ENCODE results near the gene ARHGAP25. TPM values are rescaled to one million over a fixed set of nuclear protein-coding genes. Genes with fewer than 3 reads are reported as not detected.

The ARHGAP25 gene
- total and polyA plus RNA-seq, 10 of the 15 experiments (the other 5 are each of a cell fraction or from before 2014, with no cell fraction given) = 0.15 to 1.0 (median 0.46) TPM

DNA sequence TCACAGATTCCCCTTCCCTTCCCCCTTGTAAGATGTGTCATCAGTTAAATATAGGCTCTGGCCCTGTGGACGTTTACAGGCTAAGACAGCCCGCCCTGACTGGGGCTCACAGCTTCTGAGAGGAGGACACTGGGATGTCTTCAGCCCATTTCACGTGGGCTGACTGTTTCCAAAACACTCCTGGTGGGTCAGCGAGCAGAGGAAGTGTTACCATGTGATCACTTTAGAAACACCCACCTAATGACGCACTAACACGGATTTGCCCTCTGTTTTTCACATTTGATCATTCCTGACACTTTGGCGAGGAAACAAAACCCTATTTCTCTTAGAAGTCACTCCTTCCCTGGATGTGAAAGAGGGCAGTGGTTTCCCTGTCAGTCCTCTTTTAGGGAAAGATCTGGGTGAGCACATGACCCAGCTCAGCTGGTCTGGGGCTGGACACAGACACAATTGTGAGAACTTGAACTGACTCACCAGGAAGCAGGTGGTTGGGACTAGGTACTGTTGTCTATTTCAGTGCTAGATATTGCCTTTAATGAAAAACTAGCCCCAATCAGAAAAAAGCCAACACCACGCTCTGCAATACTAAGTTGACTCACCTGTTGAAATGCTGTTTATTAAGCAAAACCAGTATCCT lies 97.7 kb downstream of the ARHGAP25 start (continued):
- TF ChIP-seq, protein P1, sequence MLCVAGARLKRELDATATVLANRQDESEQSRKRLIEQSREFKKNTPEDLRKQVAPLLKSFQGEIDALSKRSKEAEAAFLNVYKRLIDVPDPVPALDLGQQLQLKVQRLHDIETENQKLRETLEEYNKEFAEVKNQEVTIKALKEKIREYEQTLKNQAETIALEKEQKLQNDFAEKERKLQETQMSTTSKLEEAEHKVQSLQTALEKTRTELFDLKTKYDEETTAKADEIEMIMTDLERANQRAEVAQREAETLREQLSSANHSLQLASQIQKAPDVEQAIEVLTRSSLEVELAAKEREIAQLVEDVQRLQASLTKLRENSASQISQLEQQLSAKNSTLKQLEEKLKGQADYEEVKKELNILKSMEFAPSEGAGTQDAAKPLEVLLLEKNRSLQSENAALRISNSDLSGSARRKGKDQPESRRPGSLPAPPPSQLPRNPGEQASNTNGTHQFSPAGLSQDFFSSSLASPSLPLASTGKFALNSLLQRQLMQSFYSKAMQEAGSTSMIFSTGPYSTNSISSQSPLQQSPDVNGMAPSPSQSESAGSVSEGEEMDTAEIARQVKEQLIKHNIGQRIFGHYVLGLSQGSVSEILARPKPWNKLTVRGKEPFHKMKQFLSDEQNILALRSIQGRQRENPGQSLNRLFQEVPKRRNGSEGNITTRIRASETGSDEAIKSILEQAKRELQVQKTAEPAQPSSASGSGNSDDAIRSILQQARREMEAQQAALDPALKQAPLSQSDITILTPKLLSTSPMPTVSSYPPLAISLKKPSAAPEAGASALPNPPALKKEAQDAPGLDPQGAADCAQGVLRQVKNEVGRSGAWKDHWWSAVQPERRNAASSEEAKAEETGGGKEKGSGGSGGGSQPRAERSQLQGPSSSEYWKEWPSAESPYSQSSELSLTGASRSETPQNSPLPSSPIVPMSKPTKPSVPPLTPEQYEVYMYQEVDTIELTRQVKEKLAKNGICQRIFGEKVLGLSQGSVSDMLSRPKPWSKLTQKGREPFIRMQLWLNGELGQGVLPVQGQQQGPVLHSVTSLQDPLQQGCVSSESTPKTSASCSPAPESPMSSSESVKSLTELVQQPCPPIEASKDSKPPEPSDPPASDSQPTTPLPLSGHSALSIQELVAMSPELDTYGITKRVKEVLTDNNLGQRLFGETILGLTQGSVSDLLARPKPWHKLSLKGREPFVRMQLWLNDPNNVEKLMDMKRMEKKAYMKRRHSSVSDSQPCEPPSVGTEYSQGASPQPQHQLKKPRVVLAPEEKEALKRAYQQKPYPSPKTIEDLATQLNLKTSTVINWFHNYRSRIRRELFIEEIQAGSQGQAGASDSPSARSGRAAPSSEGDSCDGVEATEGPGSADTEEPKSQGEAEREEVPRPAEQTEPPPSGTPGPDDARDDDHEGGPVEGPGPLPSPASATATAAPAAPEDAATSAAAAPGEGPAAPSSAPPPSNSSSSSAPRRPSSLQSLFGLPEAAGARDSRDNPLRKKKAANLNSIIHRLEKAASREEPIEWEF (IDR thresholded peaks at IDR 0.05; ENCODE audit: insufficient replicate concordance, low read depth, low read length) = peak; percentile 17
- TF ChIP-seq ATF7 (IDR thresholded peaks at IDR 0.05; ENCODE audit: low read depth) (0 out of 2 replicates have a peak, but pooled peaks have one; percentile 27), TCF7 (IDR thresholded peaks at IDR 0.05; ENCODE audit: borderline replicate concordance) (no peak), ZNF384 (IDR thresholded peaks at IDR 0.05; ENCODE audit: borderline replicate concordance, low read depth, low read length) (no peak), MTA2 (IDR thresholded peaks at IDR 0.05; ENCODE audit: low read depth) (no peak), CBX3 (IDR thresholded peaks at IDR 0.05; ENCODE audit: borderline replicate concordance, low read depth) (no peak), RFX5 (IDR thresholded peaks at IDR 0.05; ENCODE audit: low read depth, low read length) (no peak), EED (IDR thresholded peaks at IDR 0.05; ENCODE audit: low read depth) (no peak), STAT1 (conservative IDR thresholded peaks at IDR 0.05) (no peak), RB1 (IDR thresholded peaks at IDR 0.05; ENCODE audit: borderline replicate concordance) (no peak), POLR2AphosphoS5 (IDR thresholded peaks at IDR 0.05; ENCODE audit: low read length) (no peak), CREB1 (IDR thresholded peaks at IDR 0.05; ENCODE audit: low read depth) (0 out of 2 replicates have a peak, but pooled peaks have one; percentile 10), SP1 (IDR thresholded peaks at IDR 0.05; ENCODE audit: low read depth, low read length) (no peak), ZNF207 (IDR thresholded peaks at IDR 0.05; ENCODE audit: borderline replicate concordance) (no peak), RAD51 (IDR thresholded peaks at IDR 0.05) (peak; percentile 76), NRF1 (conservative IDR thresholded peaks at IDR 0.05; ENCODE audit: low read depth, low read length) (no peak)
- TF ChIP-seq, protein P2, sequence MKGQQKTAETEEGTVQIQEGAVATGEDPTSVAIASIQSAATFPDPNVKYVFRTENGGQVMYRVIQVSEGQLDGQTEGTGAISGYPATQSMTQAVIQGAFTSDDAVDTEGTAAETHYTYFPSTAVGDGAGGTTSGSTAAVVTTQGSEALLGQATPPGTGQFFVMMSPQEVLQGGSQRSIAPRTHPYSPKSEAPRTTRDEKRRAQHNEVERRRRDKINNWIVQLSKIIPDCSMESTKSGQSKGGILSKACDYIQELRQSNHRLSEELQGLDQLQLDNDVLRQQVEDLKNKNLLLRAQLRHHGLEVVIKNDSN (IDR thresholded peaks at IDR 0.05; ENCODE audit: borderline replicate concordance, extremely low read length, insufficient read depth, low read depth, low read length) = peak; percentile 18
- TF ChIP-seq, protein P3, sequence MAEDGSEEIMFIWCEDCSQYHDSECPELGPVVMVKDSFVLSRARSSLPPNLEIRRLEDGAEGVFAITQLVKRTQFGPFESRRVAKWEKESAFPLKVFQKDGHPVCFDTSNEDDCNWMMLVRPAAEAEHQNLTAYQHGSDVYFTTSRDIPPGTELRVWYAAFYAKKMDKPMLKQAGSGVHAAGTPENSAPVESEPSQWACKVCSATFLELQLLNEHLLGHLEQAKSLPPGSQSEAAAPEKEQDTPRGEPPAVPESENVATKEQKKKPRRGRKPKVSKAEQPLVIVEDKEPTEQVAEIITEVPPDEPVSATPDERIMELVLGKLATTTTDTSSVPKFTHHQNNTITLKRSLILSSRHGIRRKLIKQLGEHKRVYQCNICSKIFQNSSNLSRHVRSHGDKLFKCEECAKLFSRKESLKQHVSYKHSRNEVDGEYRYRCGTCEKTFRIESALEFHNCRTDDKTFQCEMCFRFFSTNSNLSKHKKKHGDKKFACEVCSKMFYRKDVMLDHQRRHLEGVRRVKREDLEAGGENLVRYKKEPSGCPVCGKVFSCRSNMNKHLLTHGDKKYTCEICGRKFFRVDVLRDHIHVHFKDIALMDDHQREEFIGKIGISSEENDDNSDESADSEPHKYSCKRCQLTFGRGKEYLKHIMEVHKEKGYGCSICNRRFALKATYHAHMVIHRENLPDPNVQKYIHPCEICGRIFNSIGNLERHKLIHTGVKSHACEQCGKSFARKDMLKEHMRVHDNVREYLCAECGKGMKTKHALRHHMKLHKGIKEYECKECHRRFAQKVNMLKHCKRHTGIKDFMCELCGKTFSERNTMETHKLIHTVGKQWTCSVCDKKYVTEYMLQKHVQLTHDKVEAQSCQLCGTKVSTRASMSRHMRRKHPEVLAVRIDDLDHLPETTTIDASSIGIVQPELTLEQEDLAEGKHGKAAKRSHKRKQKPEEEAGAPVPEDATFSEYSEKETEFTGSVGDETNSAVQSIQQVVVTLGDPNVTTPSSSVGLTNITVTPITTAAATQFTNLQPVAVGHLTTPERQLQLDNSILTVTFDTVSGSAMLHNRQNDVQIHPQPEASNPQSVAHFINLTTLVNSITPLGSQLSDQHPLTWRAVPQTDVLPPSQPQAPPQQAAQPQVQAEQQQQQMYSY (CRISPR knock-in tag; IDR thresholded peaks at IDR 0.05) = no peak
- TF ChIP-seq, protein P4, sequence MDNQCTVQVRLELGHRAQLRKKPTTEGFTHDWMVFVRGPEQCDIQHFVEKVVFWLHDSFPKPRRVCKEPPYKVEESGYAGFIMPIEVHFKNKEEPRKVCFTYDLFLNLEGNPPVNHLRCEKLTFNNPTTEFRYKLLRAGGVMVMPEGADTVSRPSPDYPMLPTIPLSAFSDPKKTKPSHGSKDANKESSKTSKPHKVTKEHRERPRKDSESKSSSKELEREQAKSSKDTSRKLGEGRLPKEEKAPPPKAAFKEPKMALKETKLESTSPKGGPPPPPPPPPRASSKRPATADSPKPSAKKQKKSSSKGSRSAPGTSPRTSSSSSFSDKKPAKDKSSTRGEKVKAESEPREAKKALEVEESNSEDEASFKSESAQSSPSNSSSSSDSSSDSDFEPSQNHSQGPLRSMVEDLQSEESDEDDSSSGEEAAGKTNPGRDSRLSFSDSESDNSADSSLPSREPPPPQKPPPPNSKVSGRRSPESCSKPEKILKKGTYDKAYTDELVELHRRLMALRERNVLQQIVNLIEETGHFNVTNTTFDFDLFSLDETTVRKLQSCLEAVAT (IDR thresholded peaks at IDR 0.05) = no peak

Measured in GM12878 (cell line).